ENCODE measurements around the gene NAT8L.

Gene NAT8L

DNA sequence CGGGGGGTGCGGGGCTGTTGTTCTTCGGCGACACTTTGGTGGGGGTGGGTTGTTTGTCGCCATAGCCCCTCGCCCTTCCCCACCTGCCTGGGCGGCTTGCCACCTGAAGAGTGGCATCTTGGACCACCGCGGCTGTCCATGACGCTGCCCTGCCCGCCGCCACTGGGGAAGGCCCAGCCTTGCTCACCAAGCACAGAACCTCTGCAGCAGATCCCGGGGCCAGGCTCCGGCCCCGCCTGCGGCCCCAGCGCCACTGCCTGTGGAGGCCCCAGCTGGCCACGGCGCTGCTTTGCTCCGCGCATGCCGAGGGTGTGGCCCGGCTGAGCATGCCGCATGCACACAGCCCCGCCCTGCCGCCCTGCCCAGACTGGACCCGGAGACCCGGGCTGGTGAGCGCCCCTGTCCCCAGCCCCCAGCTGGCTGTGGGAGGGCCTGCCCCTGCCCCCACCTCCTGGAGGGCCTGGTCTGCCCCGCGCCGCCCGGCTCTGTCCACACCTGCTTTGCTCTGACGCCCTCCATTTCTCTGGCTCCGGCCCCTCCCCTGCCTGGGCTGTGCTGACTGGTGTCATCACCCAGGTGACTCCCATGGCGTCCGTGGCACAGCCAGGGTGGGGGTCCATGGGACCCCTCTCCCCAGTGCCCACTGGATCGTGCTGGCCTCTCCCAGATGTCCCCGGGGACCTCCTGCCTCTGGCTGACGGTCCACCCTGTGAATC is 5.3 kb downstream of the NAT8L start:
- DNase-seq (ENCODE audit: low read depth): no peak

DNA sequence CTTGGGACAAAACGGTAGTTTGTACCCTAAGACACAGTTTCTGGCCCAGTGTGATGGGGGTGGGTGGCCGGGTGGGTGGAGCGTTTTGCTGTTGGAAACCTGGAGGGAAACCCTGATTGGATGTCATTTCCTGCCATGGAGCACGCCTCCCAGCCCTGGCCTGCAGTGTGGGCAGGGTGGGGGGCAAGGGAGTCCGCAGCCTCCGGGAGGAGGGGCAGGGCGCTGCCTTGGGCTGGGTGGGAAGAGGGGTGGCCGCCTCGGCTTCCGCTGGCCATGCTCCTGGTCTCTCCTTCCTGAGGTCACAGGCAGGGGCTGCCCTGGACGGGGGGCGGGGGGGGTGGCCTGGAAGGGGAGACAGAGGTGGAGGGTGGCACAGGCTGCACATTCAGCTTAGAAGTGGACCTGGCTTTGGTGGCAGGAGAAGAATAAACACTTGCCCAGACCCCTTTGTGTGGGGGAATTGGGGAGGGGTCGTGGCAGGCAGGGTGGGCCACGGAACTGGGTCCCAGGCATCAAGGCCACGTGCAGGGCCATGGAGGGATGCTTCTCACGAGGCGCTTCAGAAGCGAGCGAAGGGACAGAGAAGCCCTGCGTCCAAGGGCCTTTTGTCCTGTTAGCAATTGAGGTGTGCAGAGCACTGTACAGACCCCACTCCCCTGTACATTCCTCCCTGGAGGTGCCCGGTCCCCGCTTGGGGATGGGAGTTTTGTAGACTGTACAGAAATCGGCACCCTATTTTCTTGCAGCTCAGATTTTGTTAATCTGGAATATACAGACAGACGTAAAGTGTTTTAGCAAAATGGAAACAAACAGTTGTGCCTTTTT is 6.2 kb downstream of the NAT8L start:
- DNase-seq (ENCODE audit: low read depth): no peak

DNA sequence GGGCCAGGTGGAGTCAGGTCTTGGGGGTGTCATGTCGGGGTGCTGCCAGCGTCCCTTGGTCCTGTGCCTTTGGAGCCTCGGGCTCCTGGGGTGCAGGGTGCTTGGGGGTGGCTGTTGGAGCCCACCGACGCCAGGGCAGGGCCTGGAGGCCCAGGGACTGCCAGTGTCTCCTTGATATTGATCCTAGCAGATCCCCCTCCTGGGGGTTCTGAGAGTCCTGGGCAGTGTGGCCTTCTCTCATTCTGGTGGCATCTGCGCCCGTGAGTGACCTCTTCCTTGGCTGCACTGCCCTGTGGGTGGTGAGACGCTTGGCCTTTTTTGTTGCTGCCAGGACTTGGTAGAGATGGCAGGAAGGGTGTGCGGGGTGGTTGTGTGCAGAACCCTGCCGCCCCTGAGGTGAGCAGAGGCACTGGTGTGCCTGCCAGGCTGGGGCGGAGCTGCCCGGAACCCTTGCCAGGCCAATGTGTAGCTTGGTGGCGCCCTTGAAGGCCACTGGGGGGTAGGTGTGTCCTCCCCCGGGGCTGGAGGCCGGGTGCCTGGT is 7.0 kb downstream of the NAT8L start:
- no peak for DNase-seq (ENCODE audit: low read depth)

DNA sequence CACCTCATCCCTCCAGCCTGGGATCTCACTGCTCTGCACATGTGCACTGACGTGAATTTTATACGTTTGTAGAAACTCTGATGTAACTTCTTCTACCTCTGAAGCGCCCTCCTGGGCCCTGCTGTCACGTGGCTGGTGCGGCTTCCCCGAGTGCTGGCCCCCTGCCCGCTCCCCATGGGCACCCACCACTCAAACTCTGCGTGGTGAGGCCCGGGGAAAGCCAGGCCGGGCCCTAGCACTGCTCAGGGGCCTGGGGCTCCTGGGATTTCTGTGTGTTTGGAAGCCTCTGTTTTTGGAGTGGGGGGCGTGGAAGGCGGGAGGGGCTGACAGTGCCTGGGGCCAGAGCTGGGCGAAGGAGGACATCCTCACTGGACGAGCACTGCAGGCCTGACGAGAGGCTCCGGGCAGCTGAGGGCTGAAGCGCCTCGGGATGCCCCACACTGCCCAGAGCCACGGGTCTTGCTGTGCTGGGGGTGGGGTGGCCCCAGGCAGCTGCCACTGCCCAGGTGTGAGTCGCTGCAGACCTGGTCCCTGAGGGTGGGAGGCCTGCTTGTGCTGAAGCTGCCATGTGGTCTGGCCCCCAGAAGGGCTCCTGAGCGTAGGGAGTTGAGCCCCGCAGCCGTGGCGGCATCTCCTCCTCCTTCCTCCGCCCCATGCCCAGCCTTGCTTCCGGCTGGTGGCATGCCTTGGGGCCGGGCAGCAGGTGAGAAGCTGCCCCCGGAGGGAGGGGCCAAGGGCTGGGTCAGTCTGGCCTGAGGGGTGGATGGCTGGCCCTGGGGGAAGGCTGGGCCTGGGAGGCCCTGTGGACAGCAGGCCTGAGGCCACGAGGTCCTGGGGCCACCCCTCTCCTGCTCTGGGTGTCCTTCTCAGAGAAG is 7.7 kb downstream of the NAT8L start:
- no peak for DNase-seq (ENCODE audit: low read depth)

- no peak for DNase-seq (ENCODE audit: low read depth)
Measured at GRCh38 chr4:2067446-2068197, 8.5 kb downstream of the NAT8L start.

- DNase-seq (ENCODE audit: low read depth): no peak
Measured at GRCh38 chr4:2068198-2068470, 9.0 kb downstream of the NAT8L start.

- DNase-seq (ENCODE audit: low read depth): no peak
Measured at GRCh38 chr4:2068566-2068965, 9.4 kb downstream of the NAT8L start.

DNA sequence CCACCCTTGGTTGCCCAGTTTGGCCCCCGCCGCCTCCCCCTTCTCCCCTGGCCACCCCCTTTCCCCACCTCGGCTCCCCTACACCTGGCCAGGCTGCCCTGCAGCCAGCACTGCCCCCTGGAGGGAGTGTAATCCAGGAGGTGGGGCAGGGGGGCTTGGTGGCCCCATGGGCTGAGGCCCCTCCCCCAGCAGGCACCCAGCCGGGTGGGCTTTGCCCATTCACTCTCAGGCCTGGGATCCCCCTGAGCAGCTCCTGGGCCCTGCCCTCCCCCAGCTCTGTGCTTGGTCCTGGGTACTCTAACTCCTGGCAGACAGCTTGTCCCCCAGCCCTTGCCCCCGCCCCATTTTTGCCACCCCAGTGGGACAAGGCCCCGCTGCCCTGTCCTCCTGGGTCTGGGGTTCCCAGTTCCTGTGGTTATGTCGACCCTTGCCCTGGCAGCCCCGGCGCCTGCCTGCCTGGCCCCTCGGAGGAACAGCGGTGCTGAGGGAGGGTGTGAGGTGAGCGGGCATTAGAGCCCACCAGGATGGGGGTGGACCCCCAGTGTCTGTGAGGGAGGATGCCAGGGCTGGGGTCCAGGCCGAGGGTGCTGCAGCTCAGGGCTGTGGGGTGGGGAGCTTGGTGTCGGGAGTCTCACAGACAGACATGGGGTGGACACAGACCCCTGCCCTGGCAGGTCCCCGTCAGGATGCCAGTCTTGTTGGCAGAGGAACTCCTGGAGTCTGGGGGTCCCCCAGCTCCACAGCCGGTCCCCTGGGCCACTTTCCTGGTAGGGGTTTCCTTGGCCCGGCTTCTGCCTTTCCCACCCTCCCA is 10.2 kb downstream of the NAT8L start:
- DNase-seq (ENCODE audit: low read depth): no peak

GRCh38 chr4:2069986-2070385 is 10.9 kb downstream of the NAT8L start:
- no peak for DNase-seq (ENCODE audit: low read depth)

DNA sequence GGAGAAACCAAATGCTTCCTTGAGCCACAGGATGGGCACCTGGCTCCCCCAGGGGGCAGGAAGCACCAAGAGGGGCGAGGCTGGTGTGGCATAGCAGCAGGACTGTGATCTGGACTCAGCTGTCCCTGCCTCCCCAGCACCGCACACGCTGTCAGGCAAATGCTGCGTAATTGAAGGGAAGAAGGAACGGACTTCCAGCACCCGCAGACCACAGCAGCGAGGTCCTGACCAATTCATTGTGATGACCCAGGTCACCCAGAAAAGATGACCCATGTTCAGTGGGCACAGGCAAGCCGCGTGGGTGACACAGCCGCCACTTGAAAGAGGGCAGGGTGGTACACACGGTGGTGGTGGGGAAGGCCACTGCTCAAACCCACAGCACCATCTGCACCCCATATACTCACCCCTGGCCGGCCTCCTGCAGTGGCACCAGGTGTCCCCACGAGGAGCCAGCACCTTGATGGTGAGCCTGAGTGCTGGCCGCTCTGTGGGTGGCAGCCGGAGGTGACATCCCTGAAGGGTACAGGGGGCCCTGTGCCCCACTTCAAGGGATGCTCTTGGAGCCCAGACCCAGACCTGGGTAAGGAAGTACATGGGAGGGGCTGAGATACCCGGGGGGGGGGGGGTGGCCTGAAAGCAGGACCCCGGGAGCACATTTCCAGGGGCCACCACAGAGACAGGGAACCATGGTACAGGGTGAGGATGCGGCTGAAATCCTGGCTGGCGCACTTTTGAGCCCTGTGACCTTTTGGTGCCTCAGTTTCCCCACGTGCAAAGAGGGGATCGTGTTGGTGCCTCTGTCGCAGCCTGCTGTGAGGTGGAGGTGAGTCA is 11.5 kb downstream of the NAT8L start:
- DNase-seq (ENCODE audit: low read depth): no peak

- DNase-seq (ENCODE audit: low read depth): no peak
Measured at GRCh38 chr4:2071252-2071911, 12.3 kb downstream of the NAT8L start.

DNA sequence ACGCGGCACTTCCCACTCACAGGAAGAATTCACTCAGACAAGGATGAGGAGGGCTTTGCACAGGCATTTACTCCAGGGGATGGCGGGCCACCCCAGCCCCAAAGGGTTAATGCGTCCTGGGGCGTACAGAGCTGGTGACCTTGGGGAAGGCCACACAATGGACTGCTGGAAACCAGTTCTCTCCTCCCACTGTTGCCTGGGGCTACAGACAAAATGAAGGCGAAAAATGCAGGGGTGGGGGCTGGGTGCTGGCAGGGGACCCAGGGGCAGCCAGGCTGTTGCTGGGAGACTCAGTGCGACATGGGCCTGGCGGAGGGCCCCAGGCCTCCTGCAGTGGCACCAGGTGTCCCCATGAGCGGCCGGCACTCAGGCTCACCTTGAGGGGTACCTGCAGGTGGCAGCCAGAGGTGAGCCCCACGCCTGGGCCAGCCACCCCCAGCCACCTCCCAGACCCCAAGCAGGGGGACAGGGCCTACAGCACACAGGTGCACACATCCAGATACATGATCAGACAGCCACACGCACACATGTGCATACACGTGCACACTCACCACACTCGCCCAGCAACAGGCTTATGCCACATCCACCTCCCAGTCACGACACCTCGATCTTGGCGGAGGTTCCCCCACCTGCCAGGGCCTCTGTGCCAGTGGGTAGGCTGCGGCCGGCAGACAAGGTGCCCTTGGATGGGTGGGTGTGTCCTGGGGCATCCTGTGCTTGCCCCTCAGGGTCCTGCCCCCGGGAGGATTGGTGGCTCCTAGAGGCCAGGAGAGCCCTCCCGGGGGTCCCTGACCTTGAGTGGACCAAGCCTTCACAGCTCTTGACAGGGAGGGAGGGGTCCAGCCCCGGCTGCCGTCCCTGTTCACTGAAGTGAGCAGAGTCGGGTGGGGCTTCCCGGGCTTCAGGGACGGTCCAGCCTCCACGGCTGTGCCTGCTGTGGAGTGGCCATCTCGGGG is 13.1 kb downstream of the NAT8L start:
- DNase-seq (ENCODE audit: low read depth): no peak

GRCh38 chr4:2072971-2073807 is 14.1 kb downstream of the NAT8L start:
- no peak for DNase-seq (ENCODE audit: low read depth)

GRCh38 chr4:2073808-2074481 is 14.8 kb downstream of the NAT8L start:
- no peak for DNase-seq (ENCODE audit: low read depth)

GRCh38 chr4:2074588-2074987 is 15.5 kb downstream of the NAT8L start:
- DNase-seq (ENCODE audit: low read depth): no peak

DNA sequence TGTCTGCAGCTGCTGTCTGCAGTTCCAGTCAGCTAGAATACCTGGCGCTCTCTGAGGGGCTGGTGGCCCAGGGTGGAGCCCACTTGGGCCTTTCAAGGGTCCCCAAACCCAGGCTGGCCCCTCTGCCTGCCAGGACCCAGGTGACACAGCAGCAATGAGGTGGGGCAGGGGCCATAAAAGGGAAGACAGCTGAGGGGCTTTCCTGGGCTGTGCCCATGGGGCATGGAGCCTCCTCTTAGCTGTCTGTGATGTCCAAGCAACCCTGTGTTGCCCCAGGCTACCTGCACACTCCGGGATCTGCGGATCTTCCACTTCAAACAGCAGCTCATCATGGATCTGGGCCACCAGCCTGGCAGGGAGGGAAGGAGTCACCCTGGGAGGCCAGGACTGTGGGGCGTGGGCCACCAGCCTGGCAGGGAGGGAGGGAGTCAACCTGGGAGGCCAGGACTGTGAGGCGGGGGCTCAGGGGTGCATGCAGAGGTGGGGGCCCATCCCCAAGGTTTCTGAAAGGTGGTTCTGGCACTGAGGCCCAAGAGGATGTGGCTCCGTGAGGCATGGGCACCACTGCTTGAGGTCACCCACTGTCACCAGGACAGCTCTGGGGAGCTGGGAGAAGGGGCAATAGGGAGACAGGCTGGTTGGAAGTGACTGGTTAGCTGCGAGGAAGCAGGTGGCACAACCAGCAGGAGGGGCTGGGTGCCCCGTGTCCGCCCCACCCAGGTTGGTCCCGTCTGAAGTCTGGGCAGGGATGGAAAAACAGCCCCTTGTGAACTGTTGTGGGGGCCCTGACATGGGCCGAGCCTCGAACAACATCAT is 16.3 kb downstream of the NAT8L start:
- DNase-seq (ENCODE audit: low read depth): no peak
